Lower leg skin (tissue), 3 donors: ENCODE results near the gene PLEKHA1.

Experiments used
- POLR2A ChIP-seq, 2 donors: fragments of 450-650 bp; IDR thresholded peaks; one replicate each; pipeline ENCODE4 v1.6.1; 2016 to 2017; ENCODE audit warnings: antibody characterized with exemption in 2 of 2, mild to moderate bottlenecking in 1 of 2, moderate library complexity in 1 of 2
- TF ChIP-seq, protein P1 (sequence below), 3 donors: fragments of 450-650 bp; IDR thresholded peaks; one replicate each; pipeline ENCODE4 v1.5.1; 2016; ENCODE audit warnings: antibody characterized with exemption in 3 of 3, mild to moderate bottlenecking in 3 of 3, moderate library complexity in 2 of 3

GRCh38 chr10:122455376-122456079, 81.0 kb downstream of the PLEKHA1 start:
- TF ChIP-seq, protein P1, sequence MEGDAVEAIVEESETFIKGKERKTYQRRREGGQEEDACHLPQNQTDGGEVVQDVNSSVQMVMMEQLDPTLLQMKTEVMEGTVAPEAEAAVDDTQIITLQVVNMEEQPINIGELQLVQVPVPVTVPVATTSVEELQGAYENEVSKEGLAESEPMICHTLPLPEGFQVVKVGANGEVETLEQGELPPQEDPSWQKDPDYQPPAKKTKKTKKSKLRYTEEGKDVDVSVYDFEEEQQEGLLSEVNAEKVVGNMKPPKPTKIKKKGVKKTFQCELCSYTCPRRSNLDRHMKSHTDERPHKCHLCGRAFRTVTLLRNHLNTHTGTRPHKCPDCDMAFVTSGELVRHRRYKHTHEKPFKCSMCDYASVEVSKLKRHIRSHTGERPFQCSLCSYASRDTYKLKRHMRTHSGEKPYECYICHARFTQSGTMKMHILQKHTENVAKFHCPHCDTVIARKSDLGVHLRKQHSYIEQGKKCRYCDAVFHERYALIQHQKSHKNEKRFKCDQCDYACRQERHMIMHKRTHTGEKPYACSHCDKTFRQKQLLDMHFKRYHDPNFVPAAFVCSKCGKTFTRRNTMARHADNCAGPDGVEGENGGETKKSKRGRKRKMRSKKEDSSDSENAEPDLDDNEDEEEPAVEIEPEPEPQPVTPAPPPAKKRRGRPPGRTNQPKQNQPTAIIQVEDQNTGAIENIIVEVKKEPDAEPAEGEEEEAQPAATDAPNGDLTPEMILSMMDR (IDR thresholded peaks at IDR 0.05), result no peak
- no peak for TF ChIP-seq POLR2A (IDR thresholded peaks at IDR 0.05)
